ENCODE measurements around the gene DAGLA.

DAGLA gene

DNA sequence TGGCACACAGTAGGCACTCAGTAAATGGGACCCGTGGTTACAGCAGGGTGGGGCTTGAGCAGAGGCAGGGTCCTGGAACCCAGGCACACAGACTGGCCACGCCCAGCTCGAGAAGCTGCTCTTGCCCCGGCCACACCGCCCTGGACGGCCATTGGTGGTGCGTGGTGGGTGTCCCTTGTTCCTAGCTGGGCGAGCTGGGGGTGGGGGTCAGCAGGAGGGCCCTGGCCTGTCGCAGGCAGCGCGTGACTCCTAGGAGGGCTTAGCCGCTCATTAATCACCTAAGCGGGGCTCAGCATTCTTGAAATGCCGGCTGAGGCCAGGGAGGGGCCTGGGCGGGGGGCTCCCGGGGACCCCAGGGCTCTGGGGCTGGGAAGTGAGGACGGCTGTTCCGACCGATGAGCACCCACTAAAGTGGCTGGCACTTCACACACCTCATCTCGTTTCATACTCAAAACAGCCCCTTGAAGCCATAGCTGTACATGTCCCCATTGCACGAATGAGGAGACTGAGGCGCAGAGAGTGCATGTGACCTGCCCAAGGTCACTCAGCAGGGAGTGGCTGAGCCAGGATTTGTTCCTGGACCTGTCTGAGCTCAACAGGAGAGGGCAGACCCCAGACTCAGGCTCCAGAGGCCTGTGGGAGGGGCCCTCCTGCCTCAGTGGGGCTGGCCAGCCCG is 83.9 kb downstream of the DAGLA start:
- Histone ChIP-seq H3K79me2 (ENCODE audit: insufficient read depth, low read length) (no peaks in the 10 kb centered on the region), H3K9ac (ENCODE audit: low read length) (no peak overlapping the region), H3F3A (ENCODE audit: insufficient read depth, low read length) (no peaks in the 10 kb centered on the region), H3K9me2 (ENCODE audit: low read depth, low read length) (no peaks in the 10 kb centered on the region), H3K4me2 (ENCODE audit: low read length) (no peak overlapping the region), H2AFZ (ENCODE audit: low read length) (no peak overlapping the region), H3K4me1 (ENCODE audit: insufficient read depth, low read length, severe bottlenecking) (no peaks in the 10 kb centered on the region), H3K9me3 (ENCODE audit: low read length) (no peaks in the 10 kb centered on the region), H4K20me1 (ENCODE audit: insufficient read depth, low read length) (no peaks in the 10 kb centered on the region), H3K4me3 (ENCODE audit: low read depth, low read length, poor library complexity, severe bottlenecking) (no peak overlapping the region), H3K27ac (ENCODE audit: low read depth, low read length, poor library complexity, severe bottlenecking) (no peak overlapping the region), H3K36me3 (ENCODE audit: insufficient read depth, low read length) (no peaks in the 10 kb centered on the region), H3K27me3 (ENCODE audit: insufficient read depth, low read length) (no peaks in the 10 kb centered on the region)
- TF ChIP-seq, protein P1, sequence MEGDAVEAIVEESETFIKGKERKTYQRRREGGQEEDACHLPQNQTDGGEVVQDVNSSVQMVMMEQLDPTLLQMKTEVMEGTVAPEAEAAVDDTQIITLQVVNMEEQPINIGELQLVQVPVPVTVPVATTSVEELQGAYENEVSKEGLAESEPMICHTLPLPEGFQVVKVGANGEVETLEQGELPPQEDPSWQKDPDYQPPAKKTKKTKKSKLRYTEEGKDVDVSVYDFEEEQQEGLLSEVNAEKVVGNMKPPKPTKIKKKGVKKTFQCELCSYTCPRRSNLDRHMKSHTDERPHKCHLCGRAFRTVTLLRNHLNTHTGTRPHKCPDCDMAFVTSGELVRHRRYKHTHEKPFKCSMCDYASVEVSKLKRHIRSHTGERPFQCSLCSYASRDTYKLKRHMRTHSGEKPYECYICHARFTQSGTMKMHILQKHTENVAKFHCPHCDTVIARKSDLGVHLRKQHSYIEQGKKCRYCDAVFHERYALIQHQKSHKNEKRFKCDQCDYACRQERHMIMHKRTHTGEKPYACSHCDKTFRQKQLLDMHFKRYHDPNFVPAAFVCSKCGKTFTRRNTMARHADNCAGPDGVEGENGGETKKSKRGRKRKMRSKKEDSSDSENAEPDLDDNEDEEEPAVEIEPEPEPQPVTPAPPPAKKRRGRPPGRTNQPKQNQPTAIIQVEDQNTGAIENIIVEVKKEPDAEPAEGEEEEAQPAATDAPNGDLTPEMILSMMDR (IDR thresholded peaks at IDR 0.05; ENCODE audit: low read length): no peak
- no peak for TF ChIP-seq EZH2 (IDR thresholded peaks at IDR 0.05; ENCODE audit: borderline replicate concordance, low read length)

DNA sequence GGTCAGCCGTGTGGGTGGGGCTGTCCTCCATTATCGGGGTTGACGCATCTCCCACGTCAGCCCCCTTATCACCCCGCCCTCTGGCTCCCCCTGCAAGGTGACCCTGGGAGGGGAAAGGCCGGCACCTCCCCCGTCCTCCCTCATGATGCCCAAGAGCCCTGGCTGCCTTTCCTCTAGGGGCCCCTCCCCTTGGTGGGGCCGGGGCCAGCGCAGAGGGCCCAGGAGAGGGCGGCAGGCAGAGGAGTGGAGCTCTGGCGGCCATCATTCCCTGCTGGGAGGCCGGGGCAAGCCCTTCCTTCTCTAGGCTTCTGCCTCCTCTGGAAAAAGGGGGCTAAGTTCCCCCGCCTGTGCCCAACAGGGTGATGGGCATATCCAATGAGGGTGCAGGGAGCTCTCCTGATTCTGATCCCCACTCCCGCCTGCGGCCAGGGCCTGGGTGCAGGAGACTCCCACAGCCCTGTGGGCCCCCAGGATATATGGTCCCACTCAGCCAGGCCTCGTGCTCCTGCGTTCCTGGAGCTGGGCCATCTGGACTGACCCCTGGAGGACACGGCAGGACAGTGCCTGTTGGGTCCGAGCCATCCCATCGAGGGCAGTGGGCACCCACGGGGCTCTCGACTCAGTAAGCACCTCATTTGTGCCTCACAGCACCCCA is 84.5 kb downstream of the DAGLA start:
- no peak overlapping the region for H3K4me3 ChIP-seq (ENCODE audit: low read depth, low read length, poor library complexity, severe bottlenecking)
- H3K9me2 ChIP-seq (ENCODE audit: low read depth, low read length): no peaks in the 10 kb centered on the region
- H3K36me3 ChIP-seq (ENCODE audit: insufficient read depth, low read length): no peaks in the 10 kb centered on the region
- no peak overlapping the region for H3K27ac ChIP-seq (ENCODE audit: low read depth, low read length, poor library complexity, severe bottlenecking)
- no peak overlapping the region for H3K4me2 ChIP-seq (ENCODE audit: low read length)
- no peak overlapping the region for H2AFZ ChIP-seq (ENCODE audit: low read length)
- no peaks in the 10 kb centered on the region for H3F3A ChIP-seq (ENCODE audit: insufficient read depth, low read length)
- H3K27me3 ChIP-seq (ENCODE audit: insufficient read depth, low read length): no peaks in the 10 kb centered on the region
- no peaks in the 10 kb centered on the region for H3K4me1 ChIP-seq (ENCODE audit: insufficient read depth, low read length, severe bottlenecking)
- H3K9ac ChIP-seq (ENCODE audit: low read length): no peak overlapping the region
- TF ChIP-seq EZH2 (IDR thresholded peaks at IDR 0.05; ENCODE audit: borderline replicate concordance, low read length): no peak
- TF ChIP-seq, protein P1 (IDR thresholded peaks at IDR 0.05; ENCODE audit: low read length): no peak
- no peaks in the 10 kb centered on the region for H4K20me1 ChIP-seq (ENCODE audit: insufficient read depth, low read length)
- H3K9me3 ChIP-seq (ENCODE audit: low read length): no peaks in the 10 kb centered on the region
- H3K79me2 ChIP-seq (ENCODE audit: insufficient read depth, low read length): no peaks in the 10 kb centered on the region

DNA sequence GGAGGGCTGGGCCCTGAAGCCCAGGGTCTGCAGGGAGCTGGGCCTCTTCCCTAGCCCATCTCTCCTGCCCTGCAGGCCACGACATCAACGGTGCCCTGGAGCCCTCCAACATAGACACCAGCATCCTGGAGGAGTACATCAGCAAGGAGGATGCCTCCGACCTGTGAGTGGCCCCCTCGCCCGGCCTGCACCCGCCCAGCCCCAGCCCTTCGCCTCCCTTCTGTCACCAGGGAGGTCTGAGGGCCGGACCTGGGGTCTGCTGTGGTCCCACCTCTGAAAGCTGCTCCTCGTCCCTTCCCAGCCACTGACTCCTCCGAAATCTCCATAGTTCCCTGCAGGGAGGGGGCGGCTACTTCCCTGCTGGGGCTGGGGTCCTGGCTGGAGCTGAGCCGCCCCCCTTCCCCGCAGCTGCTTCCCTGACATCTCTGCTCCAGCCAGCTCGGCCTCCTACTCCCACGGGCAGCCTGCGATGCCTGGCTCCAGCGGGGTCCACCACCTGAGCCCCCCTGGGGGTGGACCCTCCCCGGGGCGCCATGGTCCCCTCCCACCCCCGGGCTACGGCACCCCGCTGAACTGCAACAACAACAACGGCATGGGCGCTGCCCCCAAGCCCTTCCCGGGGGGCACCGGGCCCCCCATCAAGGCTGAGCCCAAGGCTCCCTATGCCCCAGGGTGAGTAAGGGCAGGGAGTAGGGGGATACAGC is 85.5 kb downstream of the DAGLA start:
- Histone ChIP-seq H3K4me2 (ENCODE audit: low read length) (no peak overlapping the region), H2AFZ (ENCODE audit: low read length) (no peak overlapping the region), H4K20me1 (ENCODE audit: insufficient read depth, low read length) (no peaks in the 10 kb centered on the region), H3K9me2 (ENCODE audit: low read depth, low read length) (no peaks in the 10 kb centered on the region), H3K27ac (ENCODE audit: low read depth, low read length, poor library complexity, severe bottlenecking) (no peak overlapping the region), H3K9me3 (ENCODE audit: low read length) (no peaks in the 10 kb centered on the region), H3F3A (ENCODE audit: insufficient read depth, low read length) (no peaks in the 10 kb centered on the region), H3K36me3 (ENCODE audit: insufficient read depth, low read length) (no peaks in the 10 kb centered on the region), H3K9ac (ENCODE audit: low read length) (no peak overlapping the region), H3K4me3 (ENCODE audit: low read depth, low read length, poor library complexity, severe bottlenecking) (no peak overlapping the region), H3K27me3 (ENCODE audit: insufficient read depth, low read length) (no peaks in the 10 kb centered on the region), H3K79me2 (ENCODE audit: insufficient read depth, low read length) (no peaks in the 10 kb centered on the region), H3K4me1 (ENCODE audit: insufficient read depth, low read length, severe bottlenecking) (no peaks in the 10 kb centered on the region)
- TF ChIP-seq EZH2 (IDR thresholded peaks at IDR 0.05; ENCODE audit: borderline replicate concordance, low read length): no peak
- TF ChIP-seq, protein P1 (IDR thresholded peaks at IDR 0.05; ENCODE audit: low read length): no peak

All from OCI-LY1 (cell line).